ENCODE results near the gene GPR153. TPM values are rescaled to one million over a fixed set of nuclear protein-coding genes. Genes with fewer than 3 reads are reported as not detected.

Gene GPR153
- total RNA-seq, 2 donors from 2014 or later = 2.3 to 4.9 TPM

DNA sequence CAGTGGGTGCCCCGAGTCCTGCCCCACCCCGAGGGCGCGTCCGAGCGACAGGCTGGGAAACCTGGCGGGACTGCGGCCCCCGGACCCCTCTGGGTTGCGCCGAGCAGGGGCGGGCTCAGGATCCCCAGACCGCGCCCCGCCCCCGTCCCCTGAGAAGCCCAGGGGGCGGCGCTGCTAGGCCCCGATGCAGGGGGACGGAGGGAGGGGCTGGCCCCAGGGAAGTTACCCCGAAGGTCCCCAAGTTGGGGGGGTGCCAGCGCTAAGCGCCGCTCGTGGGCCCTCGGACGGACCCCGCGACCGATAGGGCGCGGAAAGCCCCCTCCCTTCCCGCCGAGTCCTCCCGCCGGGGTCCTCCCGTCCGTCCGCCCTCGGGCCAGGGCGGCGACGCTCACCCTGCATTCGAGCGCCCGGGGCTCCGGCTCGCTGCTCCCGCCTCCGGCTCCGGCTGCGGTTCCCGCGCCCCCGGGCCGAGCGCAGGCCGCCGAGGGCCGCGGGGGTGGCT, 414 bp downstream of the GPR153 start:
- Histone ChIP-seq H3K27me3 (peaks cover 0 to 4% of the 10 kb centered on the region in 2 donors), H3K36me3 (replicated peaks in 1 of 2; ENCODE audit: insufficient read depth in 1 of 2, low read depth in 2 of 2) (no peaks in the 10 kb centered on the region), H3K9me3 (no peaks in the 10 kb centered on the region), H3K4me1 (peaks cover 18% of the 10 kb centered on the region), H3K4me3 (peak overlapping the region in 1 of 2 donors; percentile 19), H3K27ac (no peak overlapping the region)
- TF ChIP-seq, protein P1, sequence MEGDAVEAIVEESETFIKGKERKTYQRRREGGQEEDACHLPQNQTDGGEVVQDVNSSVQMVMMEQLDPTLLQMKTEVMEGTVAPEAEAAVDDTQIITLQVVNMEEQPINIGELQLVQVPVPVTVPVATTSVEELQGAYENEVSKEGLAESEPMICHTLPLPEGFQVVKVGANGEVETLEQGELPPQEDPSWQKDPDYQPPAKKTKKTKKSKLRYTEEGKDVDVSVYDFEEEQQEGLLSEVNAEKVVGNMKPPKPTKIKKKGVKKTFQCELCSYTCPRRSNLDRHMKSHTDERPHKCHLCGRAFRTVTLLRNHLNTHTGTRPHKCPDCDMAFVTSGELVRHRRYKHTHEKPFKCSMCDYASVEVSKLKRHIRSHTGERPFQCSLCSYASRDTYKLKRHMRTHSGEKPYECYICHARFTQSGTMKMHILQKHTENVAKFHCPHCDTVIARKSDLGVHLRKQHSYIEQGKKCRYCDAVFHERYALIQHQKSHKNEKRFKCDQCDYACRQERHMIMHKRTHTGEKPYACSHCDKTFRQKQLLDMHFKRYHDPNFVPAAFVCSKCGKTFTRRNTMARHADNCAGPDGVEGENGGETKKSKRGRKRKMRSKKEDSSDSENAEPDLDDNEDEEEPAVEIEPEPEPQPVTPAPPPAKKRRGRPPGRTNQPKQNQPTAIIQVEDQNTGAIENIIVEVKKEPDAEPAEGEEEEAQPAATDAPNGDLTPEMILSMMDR (IDR thresholded peaks at IDR 0.05) = no peak
- no peak for TF ChIP-seq POLR2A (IDR thresholded peaks at IDR 0.05)
- intact Hi-C loops (cut with DNase I) = no loop called here
- ATAC-seq (no peak), DNase-seq (no peak)
- whole genome bisulfite sequencing, 2 donors = 4% methylated on average over 29 of the region's 61 CpGs; no CpG with 5 or more reads in 1 of the 2 donors

DNA sequence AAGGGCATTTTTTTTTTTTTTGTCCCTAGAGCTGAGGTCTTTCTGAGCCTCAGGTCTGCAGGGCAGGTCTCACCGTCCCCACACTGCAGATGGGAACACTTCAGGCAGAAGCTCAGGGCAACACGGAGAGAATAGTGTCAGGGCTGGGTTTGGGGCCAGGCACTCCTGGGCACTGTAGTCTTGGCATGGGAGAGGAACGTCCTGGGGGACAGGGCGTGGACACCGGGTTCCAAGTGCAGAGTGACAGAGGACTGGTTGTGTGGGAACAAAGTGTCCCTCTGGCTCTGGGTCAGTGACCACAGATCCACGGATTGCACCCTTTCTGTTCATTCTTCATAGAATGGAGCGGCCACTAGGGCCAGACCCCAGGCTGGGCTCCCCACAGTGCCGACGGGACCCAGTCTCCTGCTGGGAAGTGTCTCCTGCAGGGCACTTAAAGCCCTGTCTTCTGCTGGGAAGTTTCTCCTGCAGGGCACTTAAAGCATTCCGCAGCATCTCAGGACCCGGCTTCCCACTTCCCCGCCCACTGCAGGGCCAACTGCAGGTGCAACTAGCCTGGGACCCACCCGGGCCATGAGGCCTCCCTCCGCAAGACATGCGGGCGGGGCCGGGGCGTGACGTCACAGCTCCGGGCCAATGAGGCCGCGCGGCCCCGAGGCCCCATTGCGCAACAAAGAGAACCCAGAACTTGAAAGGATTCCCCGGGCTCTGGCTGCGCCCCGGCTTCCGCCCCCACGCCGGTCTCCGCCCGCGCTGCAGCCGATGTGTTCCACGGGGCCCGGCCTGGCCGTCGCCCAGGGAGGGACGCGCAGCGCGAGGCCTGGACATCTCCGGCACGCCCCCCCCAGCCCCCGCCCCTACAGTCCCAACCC, 1.2 kb downstream of the GPR153 start:
- DNase-seq = peak; percentile 56 to 75 (median 68)
- H3K27ac ChIP-seq = no peak overlapping the region
- H3K4me3 ChIP-seq = peak overlapping the region in 1 of 2 donors; percentile 19
- ATAC-seq = peak; percentile 48
- H3K4me1 ChIP-seq = peaks cover 18% of the 10 kb centered on the region
- H3K36me3 ChIP-seq (replicated peaks in 1 of 2; ENCODE audit: insufficient read depth in 1 of 2, low read depth in 2 of 2) = no peaks in the 10 kb centered on the region
- no peaks in the 10 kb centered on the region for H3K9me3 ChIP-seq
- no peak for TF ChIP-seq POLR2A (IDR thresholded peaks at IDR 0.05)
- TF ChIP-seq, protein P1 (IDR thresholded peaks at IDR 0.05) = no peak
- 7 to 12% methylated on average over 17 to 45 of the region's 46 CpGs for WGBS, 2 donors
- intact Hi-C loops (cut with DNase I) = no loop called here
- peaks cover 0 to 4% of the 10 kb centered on the region in 2 donors for H3K27me3 ChIP-seq

DNA sequence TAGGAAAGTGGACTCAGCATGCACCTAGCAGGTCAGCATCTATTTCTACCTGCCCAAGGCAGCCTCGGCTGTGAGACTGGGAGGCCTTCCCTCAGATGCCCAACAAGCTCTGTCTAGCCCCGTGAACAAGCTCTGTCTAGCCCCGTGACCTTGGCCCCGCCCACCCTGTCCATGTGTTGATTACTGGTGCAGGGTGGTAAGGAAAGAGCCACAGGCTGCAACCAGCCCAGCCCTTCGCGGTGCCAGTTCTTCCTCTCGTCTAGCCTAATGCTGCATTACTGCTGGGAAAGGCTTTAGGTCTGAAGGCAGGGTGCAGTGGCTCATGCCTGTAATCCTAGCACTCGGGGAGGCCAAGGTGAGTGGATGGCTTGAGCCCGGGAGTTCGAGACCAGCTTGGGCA, 2.2 kb downstream of the GPR153 start:
- ATAC-seq (no peak), DNase-seq (no peak)
- H3K4me1 ChIP-seq = peaks cover 18% of the 10 kb centered on the region
- no peak overlapping the region for H3K4me3 ChIP-seq
- 55 to 68% methylated on average over 9 of the region's 10 CpGs for WGBS, 2 donors
- TF ChIP-seq, protein P1 (IDR thresholded peaks at IDR 0.05) = no peak
- no peak for TF ChIP-seq POLR2A (IDR thresholded peaks at IDR 0.05)
- intact Hi-C loops (cut with DNase I) = no loop called here
- no peaks in the 10 kb centered on the region for H3K9me3 ChIP-seq
- H3K27me3 ChIP-seq = peaks cover 0 to 4% of the 10 kb centered on the region in 2 donors
- H3K36me3 ChIP-seq (replicated peaks in 1 of 2; ENCODE audit: insufficient read depth in 1 of 2, low read depth in 2 of 2) = no peaks in the 10 kb centered on the region
- no peak overlapping the region for H3K27ac ChIP-seq

DNA sequence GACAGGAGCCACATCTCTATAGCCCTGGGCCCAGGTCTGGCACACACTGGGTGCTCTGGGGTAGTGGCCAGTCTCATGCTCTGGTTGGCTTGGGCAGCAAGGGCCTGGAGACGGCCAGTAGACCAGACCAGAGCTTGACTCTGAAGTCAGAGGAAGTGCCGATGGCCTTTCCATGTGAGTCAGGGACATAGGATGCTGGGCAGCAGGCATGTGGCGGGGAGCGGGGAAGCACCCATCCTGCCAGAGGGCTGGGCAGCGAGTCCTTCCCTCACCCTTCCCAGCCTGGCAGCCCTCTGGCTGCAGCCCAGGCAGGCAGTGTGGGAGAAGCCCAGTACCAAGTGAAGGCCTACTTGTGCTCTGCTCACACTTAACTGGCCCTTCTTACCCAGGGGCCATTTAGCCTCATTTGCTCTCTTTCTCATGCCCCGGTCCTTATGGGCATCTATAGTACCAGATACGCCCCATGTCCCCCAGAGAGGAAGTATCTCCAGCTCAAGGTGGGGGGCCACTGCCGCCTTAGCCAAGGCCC, 3.3 kb downstream of the GPR153 start:
- Histone ChIP-seq H3K36me3 (replicated peaks in 1 of 2; ENCODE audit: insufficient read depth in 1 of 2, low read depth in 2 of 2) (no peaks in the 10 kb centered on the region), H3K27ac (no peak overlapping the region), H3K4me3 (no peak overlapping the region), H3K4me1 (peaks cover 18% of the 10 kb centered on the region), H3K9me3 (no peaks in the 10 kb centered on the region), H3K27me3 (peaks cover 0 to 4% of the 10 kb centered on the region in 2 donors)
- ATAC-seq (no peak), DNase-seq (no peak)
- 77 to 90% methylated on average over 3 to 8 of the region's 8 CpGs for WGBS, 2 donors
- TF ChIP-seq, protein P1 (IDR thresholded peaks at IDR 0.05) = no peak
- TF ChIP-seq POLR2A (IDR thresholded peaks at IDR 0.05) = no peak
- intact Hi-C loops (cut with DNase I) = no loop called here
